AG04450 (cell line): ENCODE data around the gene CAPN9. TPM values are rescaled to one million over a fixed set of nuclear protein-coding genes. Genes with fewer than 3 reads are reported as not detected.

Experiments
- CTCF ChIA-PET: fragments of 300-600, 350-600 bp; formaldehyde crosslinking; extraction: SDS; loops from one replicate; lab custom pipeline; 2022; ENCODE audit warnings: antibody characterized with exemption, inconsistent platforms; lab: Charles Lee
- POLR2A ChIA-PET: fragments of 350-600 bp; formaldehyde crosslinking; extraction: SDS; loops from one replicate; lab custom pipeline; 2021; ENCODE audit warnings: antibody characterized with exemption, inconsistent platforms; lab: Yijun Ruan, JAX
- DNase-seq: peaks from one replicate; pipeline ENCODE4 v3.0.0-alpha.2; 2011; ENCODE audit warnings: low read depth, low spot score
- H3K27ac ChIP-seq: one replicate; pipeline ENCODE4 v1.5.1; 2012; ENCODE audit warnings: low read depth, low read length, control low read depth
- H3K27me3 ChIP-seq: one replicate; pipeline ENCODE4 v1.6.0; 2012; ENCODE audit warnings: low read length; ENCODE audit not compliant: control insufficient read depth, insufficient read depth
- H3K4me3 ChIP-seq: 2 replicates; pipeline ENCODE4 v1.5.1; 2011; ENCODE audit warnings: mild to moderate bottlenecking, low read depth, low read length, control low read depth
- H3K9me3 ChIP-seq: 2 replicates; pipeline ENCODE4 v1.5.1; 2012; ENCODE audit warnings: low read length; ENCODE audit not compliant: control insufficient read depth, insufficient read depth
- CTCF ChIP-seq: IDR thresholded peaks from 2 replicates; pipeline ENCODE4 v1.5.1; 2011; ENCODE audit warnings: low read depth, low read length, control low read depth, inconsistent platforms
- polyA plus RNA-seq: library from polyadenylated mRNA; depleted of rRNA; stranded (reverse); fragments of >200 nt; gene quantifications from 2 replicates; pipeline ENCODE4 v1.2.3, GENCODE V29; 2011

The CAPN9 gene
- polyA plus RNA-seq, 1 experiment: 0.24 TPM

GRCh38 chr1:230707732-230708630, 39.2 kb upstream of the CAPN9 start:
- ChIA-PET CTCF (no interaction called here), POLR2A (no interaction called here)
- no peak overlapping the region for H3K4me3 ChIP-seq
- H3K9me3 ChIP-seq: no peaks in the 10 kb centered on the region
- peaks cover 8% of the 10 kb centered on the region for H3K27me3 ChIP-seq
- no peak for TF ChIP-seq CTCF
- no peak overlapping the region for H3K27ac ChIP-seq
- DNase-seq: no peak

- DNase-seq: no peak
- ChIA-PET CTCF (no interaction called here), POLR2A (no interaction called here)
- Histone ChIP-seq H3K27me3 (peaks cover 9% of the 10 kb centered on the region), H3K27ac (no peak overlapping the region), H3K9me3 (no peaks in the 10 kb centered on the region), H3K4me3 (no peak overlapping the region)
- TF ChIP-seq CTCF: no peak
Measured at GRCh38 chr1:230708631-230709580, 38.3 kb upstream of the CAPN9 start.

- POLR2A ChIA-PET: no interaction called here
- CTCF ChIA-PET: no interaction called here
Measured at GRCh38 chr1:230709619-230710542, 37.3 kb upstream of the CAPN9 start.

GRCh38 chr1:230710543-230710904, 36.7 kb upstream of the CAPN9 start:
- no peak for DNase-seq
- ChIA-PET POLR2A (no interaction called here), CTCF (no interaction called here)
- no peak for TF ChIP-seq CTCF
- peaks cover 7% of the 10 kb centered on the region for H3K27me3 ChIP-seq
- no peak overlapping the region for H3K4me3 ChIP-seq
- H3K27ac ChIP-seq: no peak overlapping the region
- H3K9me3 ChIP-seq: no peaks in the 10 kb centered on the region

More at GRCh38 chr1:230709619-230710542, 37.3 kb upstream of the CAPN9 start:
- Histone ChIP-seq H3K4me3 (no peak overlapping the region), H3K9me3 (no peaks in the 10 kb centered on the region), H3K27ac (no peak overlapping the region), H3K27me3 (peaks cover 7% of the 10 kb centered on the region)
- no peak for DNase-seq
- no peak for TF ChIP-seq CTCF
